ENCODE measurements around the gene IL10RB. TPM values are rescaled to one million over a fixed set of nuclear protein-coding genes. Genes with fewer than 3 reads are reported as not detected.

IL10RB gene
- total and polyA plus RNA-seq, 5 donors from 2014 or later: 30.9 to 105 (median 78.2) TPM

- ATAC-seq (ENCODE audit: low read depth in 2 of 2): peak; percentile 84 to 85
- Mint-ChIP-seq H3K9me3 (peaks cover 0 to 1% (median 0%) of the 10 kb centered on the region in 7 donors), H3K4me1 (peaks cover 28 to 52% (median 35%) of the 10 kb centered on the region in 4 donors), H3K27ac (peak within 1 kb of the TSS; percentile 91 to 98 (median 97)), H3K36me3 (peaks cover 11% of the 10 kb centered on the region), H3K27me3 (peaks cover 3% of the 10 kb centered on the region), H3K4me3 (peak within 1 kb of the TSS; percentile 92 to 97 (median 96))
- H3K36me3 ChIP-seq (ENCODE audit: control insufficient read depth, insufficient read depth, low read length): peaks cover 6% of the 10 kb centered on the region
- peak; percentile 66 to 71 (median 67) for DNase-seq
- H3K4me1 ChIP-seq (ENCODE audit: control insufficient read depth, insufficient read depth, low read length, poor library complexity, severe bottlenecking): peaks cover 42% of the 10 kb centered on the region
- peak within 1 kb of the TSS; percentile 96 for H3K4me3 ChIP-seq (ENCODE audit: low read depth, low read length)
- H3K27ac ChIP-seq (ENCODE audit: insufficient read depth, low read length, poor library complexity, severe bottlenecking): peak within 1 kb of the TSS; percentile 82
- no peaks in the 10 kb centered on the region for H3K9me3 ChIP-seq (ENCODE audit: control insufficient read depth in 2 of 2, low read length in 2 of 2)
- no peaks in the 10 kb centered on the region for H3K27me3 ChIP-seq (ENCODE audit: control insufficient read depth, insufficient read depth, low read length)
These were observed 36.2 kb upstream of the IL10RB start, which contains the start of gene IFNAR2 for GRCh38 chr21:33229784-33230544. Gene IFNAR2, plus strand, starts transcription at chr21:33229938. Its CDS starts 11,985 bp downstream, at chr21:33241923.

GRCh38 chr21:33230545-33231324 is 35.4 kb upstream of the IL10RB start:
- Histone ChIP-seq H3K4me3 (ENCODE audit: low read depth, low read length) (peak overlapping the region; percentile 96), H3K36me3 (ENCODE audit: control insufficient read depth, insufficient read depth, low read length) (peaks cover 9% of the 10 kb centered on the region), H3K4me1 (ENCODE audit: control insufficient read depth, insufficient read depth, low read length, poor library complexity, severe bottlenecking) (peaks cover 49% of the 10 kb centered on the region), H3K27me3 (ENCODE audit: control insufficient read depth, insufficient read depth, low read length) (no peaks in the 10 kb centered on the region), H3K9me3 (ENCODE audit: control insufficient read depth in 2 of 2, low read length in 2 of 2) (no peaks in the 10 kb centered on the region), H3K27ac (ENCODE audit: insufficient read depth, low read length, poor library complexity, severe bottlenecking) (peak overlapping the region; percentile 82)
- DNase-seq (peak; percentile 21 to 50 (median 41)), ATAC-seq (ENCODE audit: low read depth in 2 of 2) (peak in 1 of 2 donors; percentile 19)
- H3K27ac Mint-ChIP-seq: peak overlapping the region; percentile 91 to 98 (median 94)
- peak overlapping the region; percentile 92 to 97 (median 96) for H3K4me3 Mint-ChIP-seq
- H3K4me1 Mint-ChIP-seq: peaks cover 28 to 58% (median 37%) of the 10 kb centered on the region in 4 donors
- H3K9me3 Mint-ChIP-seq: peaks cover 0 to 1% (median 0%) of the 10 kb centered on the region in 7 donors
- peaks cover 11% of the 10 kb centered on the region for H3K36me3 Mint-ChIP-seq
- no peaks in the 10 kb centered on the region for H3K27me3 Mint-ChIP-seq

GRCh38 chr21:33231526-33231925 is 34.6 kb upstream of the IL10RB start:
- H3K27ac Mint-ChIP-seq: peak overlapping the region; percentile 91 to 98 (median 94)
- Histone ChIP-seq H3K4me1 (ENCODE audit: control insufficient read depth, insufficient read depth, low read length, poor library complexity, severe bottlenecking) (peaks cover 57% of the 10 kb centered on the region), H3K36me3 (ENCODE audit: control insufficient read depth, insufficient read depth, low read length) (peaks cover 15% of the 10 kb centered on the region), H3K4me3 (ENCODE audit: low read depth, low read length) (peak overlapping the region; percentile 96), H3K27ac (ENCODE audit: insufficient read depth, low read length, poor library complexity, severe bottlenecking) (peak overlapping the region; percentile 82), H3K27me3 (ENCODE audit: control insufficient read depth, insufficient read depth, low read length) (no peaks in the 10 kb centered on the region), H3K9me3 (ENCODE audit: control insufficient read depth in 2 of 2, low read length in 2 of 2) (no peaks in the 10 kb centered on the region)
- H3K36me3 Mint-ChIP-seq: peaks cover 11% of the 10 kb centered on the region
- DNase-seq (peak in 2 of 3 donors; percentile 31 to 67), ATAC-seq (ENCODE audit: low read depth in 2 of 2) (peak; percentile 25 to 26)
- no peaks in the 10 kb centered on the region for H3K27me3 Mint-ChIP-seq
- H3K9me3 Mint-ChIP-seq: peaks cover 0 to 1% (median 0%) of the 10 kb centered on the region in 7 donors
- peak overlapping the region; percentile 92 to 97 (median 96) for H3K4me3 Mint-ChIP-seq
- peaks cover 28 to 66% (median 42%) of the 10 kb centered on the region in 4 donors for H3K4me1 Mint-ChIP-seq

- H3K27me3 ChIP-seq (ENCODE audit: control insufficient read depth, insufficient read depth, low read length): no peaks in the 10 kb centered on the region
- H3K27ac ChIP-seq (ENCODE audit: insufficient read depth, low read length, poor library complexity, severe bottlenecking): peak overlapping the region; percentile 82
- H3K9me3 ChIP-seq (ENCODE audit: control insufficient read depth in 2 of 2, low read length in 2 of 2): no peaks in the 10 kb centered on the region
- peak overlapping the region; percentile 92 to 97 (median 96) for H3K4me3 Mint-ChIP-seq
- no peak for ATAC-seq (ENCODE audit: low read depth in 2 of 2)
- H3K27me3 Mint-ChIP-seq: no peaks in the 10 kb centered on the region
- H3K4me1 ChIP-seq (ENCODE audit: control insufficient read depth, insufficient read depth, low read length, poor library complexity, severe bottlenecking): peaks cover 67% of the 10 kb centered on the region
- no peak for DNase-seq
- peaks cover 11% of the 10 kb centered on the region for H3K36me3 Mint-ChIP-seq
- no peaks in the 10 kb centered on the region for H3K9me3 Mint-ChIP-seq
- H3K4me1 Mint-ChIP-seq: peaks cover 34 to 70% (median 49%) of the 10 kb centered on the region in 4 donors
- peaks cover 17% of the 10 kb centered on the region for H3K36me3 ChIP-seq (ENCODE audit: control insufficient read depth, insufficient read depth, low read length)
- H3K27ac Mint-ChIP-seq: peak overlapping the region; percentile 91 to 98 (median 94)
- peak overlapping the region; percentile 96 for H3K4me3 ChIP-seq (ENCODE audit: low read depth, low read length)
These were observed 33.7 kb upstream of the IL10RB start for GRCh38 chr21:33232291-33233034.

GRCh38 chr21:33234635-33235520 is 31.3 kb upstream of the IL10RB start:
- Mint-ChIP-seq H3K4me3 (peak overlapping the region; percentile 68 to 92 (median 84)), H3K27ac (peak overlapping the region; percentile 82 to 93 (median 87)), H3K36me3 (peaks cover 22% of the 10 kb centered on the region), H3K9me3 (no peaks in the 10 kb centered on the region), H3K27me3 (no peaks in the 10 kb centered on the region), H3K4me1 (peaks cover 43 to 78% (median 63%) of the 10 kb centered on the region in 4 donors)
- H3K27ac ChIP-seq (ENCODE audit: insufficient read depth, low read length, poor library complexity, severe bottlenecking): peak overlapping the region; percentile 44
- no peaks in the 10 kb centered on the region for H3K27me3 ChIP-seq (ENCODE audit: control insufficient read depth, insufficient read depth, low read length)
- no peak for ATAC-seq (ENCODE audit: low read depth in 2 of 2)
- no peak for DNase-seq
- peaks cover 17% of the 10 kb centered on the region for H3K36me3 ChIP-seq (ENCODE audit: control insufficient read depth, insufficient read depth, low read length)
- no peaks in the 10 kb centered on the region for H3K9me3 ChIP-seq (ENCODE audit: control insufficient read depth in 2 of 2, low read length in 2 of 2)
- peaks cover 84% of the 10 kb centered on the region for H3K4me1 ChIP-seq (ENCODE audit: control insufficient read depth, insufficient read depth, low read length, poor library complexity, severe bottlenecking)
- peak overlapping the region; percentile 96 for H3K4me3 ChIP-seq (ENCODE audit: low read depth, low read length)

GRCh38 chr21:33236013-33236686 is 30.0 kb upstream of the IL10RB start:
- Mint-ChIP-seq H3K4me3 (peak overlapping the region; percentile 52 to 83 (median 68)), H3K9me3 (no peaks in the 10 kb centered on the region), H3K4me1 (peaks cover 43 to 91% (median 71%) of the 10 kb centered on the region in 4 donors), H3K27ac (peak overlapping the region; percentile 75 to 94 (median 93)), H3K36me3 (peaks cover 22% of the 10 kb centered on the region), H3K27me3 (no peaks in the 10 kb centered on the region)
- Histone ChIP-seq H3K36me3 (ENCODE audit: control insufficient read depth, insufficient read depth, low read length) (peaks cover 17% of the 10 kb centered on the region), H3K9me3 (ENCODE audit: control insufficient read depth in 2 of 2, low read length in 2 of 2) (no peaks in the 10 kb centered on the region), H3K27me3 (ENCODE audit: control insufficient read depth, insufficient read depth, low read length) (no peaks in the 10 kb centered on the region), H3K4me3 (ENCODE audit: low read depth, low read length) (peak overlapping the region; percentile 34), H3K27ac (ENCODE audit: insufficient read depth, low read length, poor library complexity, severe bottlenecking) (peak overlapping the region; percentile 84), H3K4me1 (ENCODE audit: control insufficient read depth, insufficient read depth, low read length, poor library complexity, severe bottlenecking) (peaks cover 90% of the 10 kb centered on the region)
- DNase-seq (no peak), ATAC-seq (ENCODE audit: low read depth in 2 of 2) (no peak)
